K562 treated with DMSO at 1 percent for 48 hours (cell line): ENCODE results near the gene GOLGA6L6. TPM values are rescaled to one million over a fixed set of nuclear protein-coding genes. Genes with fewer than 3 reads are reported as not detected.

Source experiments
- total RNA-seq: library from RNA; unstranded; fragments of 300-600 nt; gene quantifications from 2 replicates; pipeline ENCODE4 v1.2.3, GENCODE V29; 2022; ENCODE audit warnings: low replicate concordance; ENCODE audit errors: extremely low read depth

Gene GOLGA6L6, protein sequence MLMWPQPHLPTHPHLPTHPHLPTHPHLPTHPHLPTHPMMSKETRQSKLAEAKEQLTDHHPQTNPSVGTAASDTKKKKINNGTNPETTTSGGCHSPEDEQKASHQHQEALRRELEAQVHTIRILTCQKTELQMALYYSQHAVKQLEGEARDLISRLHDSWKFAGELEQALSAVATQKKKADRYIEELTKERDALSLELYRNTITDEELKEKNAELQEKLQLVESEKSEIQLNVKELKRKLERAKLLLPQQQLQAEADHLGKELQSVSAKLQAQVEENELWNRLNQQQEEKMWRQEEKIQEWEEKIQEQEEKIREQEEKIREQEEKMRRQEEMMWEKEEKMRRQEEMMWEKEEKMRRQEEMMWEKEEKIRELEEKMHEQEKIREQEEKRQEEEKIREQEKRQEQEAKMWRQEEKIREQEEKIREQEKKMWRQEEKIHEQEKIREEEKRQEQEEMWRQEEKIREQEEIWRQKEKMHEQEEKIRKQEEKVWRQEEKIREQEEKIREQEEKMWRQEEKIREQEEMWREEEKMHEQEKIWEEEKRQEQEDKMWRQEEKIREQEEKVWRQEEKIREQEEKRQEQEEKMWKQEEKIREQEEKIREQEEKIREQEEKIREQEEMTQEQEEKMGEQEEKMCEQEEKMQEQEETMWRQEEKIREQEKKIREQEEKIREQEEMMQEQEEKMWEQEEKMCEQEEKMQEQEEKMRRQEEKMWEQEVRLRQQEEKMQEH
- not detected in 2 replicates for total RNA-seq

DNA sequence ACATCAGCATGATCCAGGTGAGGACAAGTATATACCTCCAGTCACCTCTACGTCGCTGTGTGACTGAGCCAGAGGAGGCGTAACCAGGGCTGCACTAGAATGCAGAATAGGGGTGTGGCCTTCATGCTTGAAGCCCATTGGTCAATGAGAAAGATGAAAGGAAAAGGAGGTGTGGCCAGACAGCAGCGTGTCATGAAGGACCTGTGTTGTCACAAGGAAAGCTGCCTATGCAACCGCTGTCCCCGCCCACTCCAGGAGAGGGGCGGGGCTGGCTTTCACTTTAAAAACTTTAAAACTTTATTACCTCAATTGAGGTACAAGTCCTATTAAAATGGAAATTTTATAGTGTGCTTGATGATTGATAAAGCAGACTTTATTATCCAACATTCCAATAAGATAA lies at the start of gene GOLGA6L6:
TSS of gene GOLGA6L6 (minus strand) at position 101 of the 400 bp plus-strand sequence. CDS start at position 10, 91 bp downstream.

